ENCODE measurements around the gene COL1A1.

DNA sequence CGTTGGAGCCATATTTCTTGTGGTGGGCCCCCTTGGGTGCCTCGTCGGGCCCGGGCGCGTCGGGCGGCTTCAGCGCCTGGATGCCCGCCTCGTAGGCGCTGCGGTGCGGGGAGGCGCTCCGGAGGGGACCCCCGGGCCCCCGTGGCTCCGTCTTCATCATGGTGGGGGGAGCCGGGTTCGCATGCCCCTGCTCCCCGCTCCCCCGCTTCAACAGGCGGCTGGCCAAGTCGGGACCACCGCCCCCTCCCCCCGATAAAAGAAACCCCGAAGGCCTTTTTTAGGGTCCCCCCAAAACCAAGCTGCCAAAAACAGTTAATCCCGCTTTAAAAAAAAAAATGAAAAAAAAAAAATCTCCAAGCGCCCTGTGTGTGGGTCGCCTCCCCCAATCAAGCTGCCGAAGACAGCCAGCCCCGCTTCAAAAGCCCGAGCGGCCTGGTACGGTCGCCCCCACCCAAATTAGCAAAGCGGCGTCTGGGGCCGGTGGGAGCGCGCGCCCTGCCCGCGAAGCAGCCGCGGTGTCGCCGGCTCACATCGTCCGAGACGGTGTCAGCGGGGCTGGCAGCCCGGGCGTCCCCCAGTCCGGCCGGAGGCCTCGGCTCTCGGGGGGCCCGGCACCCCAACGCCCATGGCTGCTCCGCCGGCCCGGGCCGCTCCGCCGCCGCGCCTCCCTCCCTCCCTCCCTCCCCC, 50.9 kb downstream of the COL1A1 start, which contains the start of gene PPP1R9B:
- TF ChIP-seq, protein P1, sequence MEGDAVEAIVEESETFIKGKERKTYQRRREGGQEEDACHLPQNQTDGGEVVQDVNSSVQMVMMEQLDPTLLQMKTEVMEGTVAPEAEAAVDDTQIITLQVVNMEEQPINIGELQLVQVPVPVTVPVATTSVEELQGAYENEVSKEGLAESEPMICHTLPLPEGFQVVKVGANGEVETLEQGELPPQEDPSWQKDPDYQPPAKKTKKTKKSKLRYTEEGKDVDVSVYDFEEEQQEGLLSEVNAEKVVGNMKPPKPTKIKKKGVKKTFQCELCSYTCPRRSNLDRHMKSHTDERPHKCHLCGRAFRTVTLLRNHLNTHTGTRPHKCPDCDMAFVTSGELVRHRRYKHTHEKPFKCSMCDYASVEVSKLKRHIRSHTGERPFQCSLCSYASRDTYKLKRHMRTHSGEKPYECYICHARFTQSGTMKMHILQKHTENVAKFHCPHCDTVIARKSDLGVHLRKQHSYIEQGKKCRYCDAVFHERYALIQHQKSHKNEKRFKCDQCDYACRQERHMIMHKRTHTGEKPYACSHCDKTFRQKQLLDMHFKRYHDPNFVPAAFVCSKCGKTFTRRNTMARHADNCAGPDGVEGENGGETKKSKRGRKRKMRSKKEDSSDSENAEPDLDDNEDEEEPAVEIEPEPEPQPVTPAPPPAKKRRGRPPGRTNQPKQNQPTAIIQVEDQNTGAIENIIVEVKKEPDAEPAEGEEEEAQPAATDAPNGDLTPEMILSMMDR (IDR thresholded peaks at IDR 0.05) = no peak
- no peak for TF ChIP-seq POLR2A (IDR thresholded peaks at IDR 0.05)

Measured in lower leg skin (tissue), 3 donors.